ENCODE measurements around the gene PANK1.

DNA sequence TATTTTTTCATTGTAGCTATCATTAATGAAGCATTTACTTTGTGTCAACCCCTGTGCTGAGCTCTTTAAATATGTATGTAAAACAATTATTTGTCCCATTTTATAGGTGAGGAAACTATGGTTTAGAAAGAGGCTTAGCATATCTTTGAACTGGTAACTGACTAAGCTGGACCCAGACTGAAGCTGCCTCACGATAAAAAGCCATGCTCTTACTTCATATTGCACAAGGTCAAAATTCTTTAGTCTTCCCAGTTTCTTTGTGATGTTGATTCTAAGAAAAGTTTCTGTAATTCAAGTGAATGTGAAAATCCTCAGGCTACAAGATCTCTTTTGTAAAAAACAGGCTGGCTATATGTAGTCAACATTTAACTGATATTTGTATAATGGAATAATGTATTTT lies 63.0 kb downstream of the PANK1 start:
- TF ChIP-seq, protein P1, sequence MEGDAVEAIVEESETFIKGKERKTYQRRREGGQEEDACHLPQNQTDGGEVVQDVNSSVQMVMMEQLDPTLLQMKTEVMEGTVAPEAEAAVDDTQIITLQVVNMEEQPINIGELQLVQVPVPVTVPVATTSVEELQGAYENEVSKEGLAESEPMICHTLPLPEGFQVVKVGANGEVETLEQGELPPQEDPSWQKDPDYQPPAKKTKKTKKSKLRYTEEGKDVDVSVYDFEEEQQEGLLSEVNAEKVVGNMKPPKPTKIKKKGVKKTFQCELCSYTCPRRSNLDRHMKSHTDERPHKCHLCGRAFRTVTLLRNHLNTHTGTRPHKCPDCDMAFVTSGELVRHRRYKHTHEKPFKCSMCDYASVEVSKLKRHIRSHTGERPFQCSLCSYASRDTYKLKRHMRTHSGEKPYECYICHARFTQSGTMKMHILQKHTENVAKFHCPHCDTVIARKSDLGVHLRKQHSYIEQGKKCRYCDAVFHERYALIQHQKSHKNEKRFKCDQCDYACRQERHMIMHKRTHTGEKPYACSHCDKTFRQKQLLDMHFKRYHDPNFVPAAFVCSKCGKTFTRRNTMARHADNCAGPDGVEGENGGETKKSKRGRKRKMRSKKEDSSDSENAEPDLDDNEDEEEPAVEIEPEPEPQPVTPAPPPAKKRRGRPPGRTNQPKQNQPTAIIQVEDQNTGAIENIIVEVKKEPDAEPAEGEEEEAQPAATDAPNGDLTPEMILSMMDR (IDR thresholded peaks at IDR 0.05; ENCODE audit: low read length): no peak
- no peak for TF ChIP-seq EZH2 (IDR thresholded peaks at IDR 0.05; ENCODE audit: borderline replicate concordance, low read length)

All from OCI-LY1 (cell line).